H1 (cell line): ENCODE results near the gene CSRP1. TPM values are rescaled to one million over a fixed set of nuclear protein-coding genes. Genes with fewer than 3 reads are reported as not detected.

Experiments
- BCL11A ChIP-seq, 2 experiments: IDR thresholded peaks; one replicate each; pipeline ENCODE4 v1.6.1; 2011; ENCODE audit warnings: low read depth in 2 of 2, low read length in 2 of 2, mild to moderate bottlenecking in 2 of 2
- BRCA1 ChIP-seq: IDR thresholded peaks from 2 replicates; pipeline ENCODE4 v1.6.1; 2012; ENCODE audit warnings: low read depth, low read length, improper control_type of control experiment
- CEBPB ChIP-seq: IDR thresholded peaks from 2 replicates; pipeline ENCODE4 v1.6.1; 2012; ENCODE audit warnings: low read depth, low read length
- CHD2 ChIP-seq: IDR thresholded peaks from 2 replicates; pipeline ENCODE4 v1.6.1; 2012; ENCODE audit warnings: low read length, improper control_type of control experiment
- EGR1 ChIP-seq: IDR thresholded peaks from 2 replicates; pipeline ENCODE4 v1.6.1; 2011; ENCODE audit warnings: low read depth, low read length, borderline replicate concordance
- EZH2 ChIP-seq: fragments of 200-600 bp; sonication (generic); IDR thresholded peaks from 2 replicates; pipeline ENCODE4 v1.7.1; 2012; ENCODE audit warnings: low read depth, mild to moderate bottlenecking, moderate library complexity, low read length, inconsistent platforms; ENCODE audit not compliant: severe bottlenecking
- FOSL1 ChIP-seq: IDR thresholded peaks from 2 replicates; pipeline ENCODE4 v1.6.1; 2011; ENCODE audit warnings: mild to moderate bottlenecking, low read depth, low read length, moderate library complexity; ENCODE audit not compliant: insufficient read depth
- GTF2F1 ChIP-seq: IDR thresholded peaks from 2 replicates; pipeline ENCODE4 v1.6.1; 2012; ENCODE audit warnings: low read depth, low read length, improper control_type of control experiment, borderline replicate concordance
- HDAC6 ChIP-seq: IDR thresholded peaks from one replicate; pipeline ENCODE4 v1.7.1; 2012; ENCODE audit warnings: low read depth, mild to moderate bottlenecking, inconsistent platforms, low read length, moderate library complexity
- KDM1A ChIP-seq: fragments of 200-600, 300-600 bp; sonication (generic); IDR thresholded peaks from 2 replicates; pipeline ENCODE4 v1.7.1; 2016; ENCODE audit warnings: mild to moderate bottlenecking, low read length, borderline replicate concordance
- MAFK ChIP-seq: IDR thresholded peaks from 2 replicates; pipeline ENCODE4 v1.6.1; 2012; ENCODE audit warnings: low read depth, mild to moderate bottlenecking, improper control_type of control experiment, low read length
- MAX ChIP-seq: IDR thresholded peaks from 2 replicates; pipeline ENCODE4 v1.6.1; 2012; ENCODE audit warnings: inconsistent platforms
- POLR2A ChIP-seq, 2 experiments: IDR thresholded peaks; 1 replicate in 1 of 2; 2 replicates in 1 of 2; pipeline ENCODE4 v1.6.1; 2011; ENCODE audit warnings: low read depth in 2 of 2, low read length in 2 of 2, mild to moderate bottlenecking in 2 of 2; ENCODE audit errors: control extremely low read depth in 1 of 2
- POLR2AphosphoS5 ChIP-seq: IDR thresholded peaks from 2 replicates; pipeline ENCODE4 v1.6.1; 2011; ENCODE audit warnings: low read depth, low read length
- RBBP5 ChIP-seq: IDR thresholded peaks from 2 replicates; pipeline ENCODE4 v1.7.1; 2012; ENCODE audit warnings: low read depth, mild to moderate bottlenecking, inconsistent platforms, low read length, moderate library complexity, borderline replicate concordance
- SIRT6 ChIP-seq: IDR thresholded peaks from one replicate; pipeline ENCODE4 v1.7.1; 2012; ENCODE audit warnings: low read length, inconsistent platforms
- SP1 ChIP-seq: IDR thresholded peaks from 2 replicates; pipeline ENCODE4 v1.6.1; 2011; ENCODE audit warnings: low read depth, low read length
- SP4 ChIP-seq: IDR thresholded peaks from 2 replicates; pipeline ENCODE4 v1.6.1; 2012; ENCODE audit warnings: low read length, inconsistent platforms
- TBP ChIP-seq: IDR thresholded peaks from 2 replicates; pipeline ENCODE4 v1.6.1; 2011; ENCODE audit warnings: low read depth, low read length, improper control_type of control experiment
- polyA plus RNA-seq, 7 experiments: library from polyadenylated mRNA; depleted of rRNA in 3 of 7; stranded (reverse) in 5 of 7; unstranded in 2 of 7; fragments of >200 nt in 5 of 7; fragments of 200-250 nt in 2 of 7; gene quantifications; 1 replicate in 5 of 7; 2 replicates in 1 of 7; 4 replicates in 1 of 7; pipeline versions ENCODE4 v1.2.1 to v1.2.3, GENCODE V29; 2011 to 2013; ENCODE audit warnings: missing spikeins in 2 of 7, mixed read lengths in 2 of 7
- total RNA-seq: library from RNA; stranded (reverse); fragmentation: NEBNext Ultra II Directional; extraction: Animal tissue kit (Norgen Biotek cat#: 25700); gene quantifications from 2 replicates; pipeline ENCODE4 v1.2.1, GENCODE V29; 2021
- TF ChIP-seq, protein P1 (sequence below), 3 experiments: IDR thresholded peaks; 1 replicate in 2 of 3; 2 replicates in 1 of 3; pipeline versions ENCODE4 v1.5.1 to v1.6.1; 2011; ENCODE audit warnings: low read length in 3 of 3, mild to moderate bottlenecking in 3 of 3, inconsistent platforms in 2 of 3, low read depth in 1 of 3, moderate library complexity in 1 of 3; ENCODE audit not compliant: insufficient read depth in 1 of 3; ENCODE audit errors: control extremely low read depth in 1 of 3

Gene CSRP1
- total and polyA plus RNA-seq, 2 of the 8 experiments (the other 6 are each of a cell fraction or from before 2014, with no cell fraction given) = 14.2 to 22.3 TPM

GRCh38 chr1:201530741-201531531 is 24.0 kb upstream of the CSRP1 start (continued):
- no peak for TF ChIP-seq GTF2F1
- TF ChIP-seq SIRT6 = no peak
- TF ChIP-seq, protein P1, sequence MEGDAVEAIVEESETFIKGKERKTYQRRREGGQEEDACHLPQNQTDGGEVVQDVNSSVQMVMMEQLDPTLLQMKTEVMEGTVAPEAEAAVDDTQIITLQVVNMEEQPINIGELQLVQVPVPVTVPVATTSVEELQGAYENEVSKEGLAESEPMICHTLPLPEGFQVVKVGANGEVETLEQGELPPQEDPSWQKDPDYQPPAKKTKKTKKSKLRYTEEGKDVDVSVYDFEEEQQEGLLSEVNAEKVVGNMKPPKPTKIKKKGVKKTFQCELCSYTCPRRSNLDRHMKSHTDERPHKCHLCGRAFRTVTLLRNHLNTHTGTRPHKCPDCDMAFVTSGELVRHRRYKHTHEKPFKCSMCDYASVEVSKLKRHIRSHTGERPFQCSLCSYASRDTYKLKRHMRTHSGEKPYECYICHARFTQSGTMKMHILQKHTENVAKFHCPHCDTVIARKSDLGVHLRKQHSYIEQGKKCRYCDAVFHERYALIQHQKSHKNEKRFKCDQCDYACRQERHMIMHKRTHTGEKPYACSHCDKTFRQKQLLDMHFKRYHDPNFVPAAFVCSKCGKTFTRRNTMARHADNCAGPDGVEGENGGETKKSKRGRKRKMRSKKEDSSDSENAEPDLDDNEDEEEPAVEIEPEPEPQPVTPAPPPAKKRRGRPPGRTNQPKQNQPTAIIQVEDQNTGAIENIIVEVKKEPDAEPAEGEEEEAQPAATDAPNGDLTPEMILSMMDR (IDR thresholded peaks at IDR 0.05; ENCODE audit: control extremely low read depth in 1 of 3, insufficient read depth in 1 of 3, low read depth in 1 of 3, low read length in 3 of 3) = peak; percentile 88 to 92 (median 91)
- TF ChIP-seq CHD2 = no peak
- peak; percentile 22; the same call in 1 of the 2 replicates for TF ChIP-seq CEBPB
- no peak for TF ChIP-seq BCL11A (IDR thresholded peaks at IDR 0.05; ENCODE audit: low read depth in 2 of 2, low read length in 2 of 2)
- no peak for TF ChIP-seq KDM1A
- TF ChIP-seq POLR2AphosphoS5 = no peak
- no peak for TF ChIP-seq FOSL1
- no peak for TF ChIP-seq POLR2A (IDR thresholded peaks at IDR 0.05; ENCODE audit: control extremely low read depth in 1 of 2, low read depth in 2 of 2, low read length in 2 of 2)
- no peak for TF ChIP-seq EZH2
- peak; percentile 92 for TF ChIP-seq MAX
- TF ChIP-seq TBP = 0 out of 2 replicates have a peak, but pooled peaks have one; percentile 12
- no peak for TF ChIP-seq HDAC6
- TF ChIP-seq MAFK = no peak
- TF ChIP-seq SP4 = no peak
- TF ChIP-seq RBBP5 = no peak
- TF ChIP-seq BRCA1 = no peak
- no peak for TF ChIP-seq SP1
- TF ChIP-seq EGR1 = no peak
